ENCODE data around the gene NAGLU.

Gene NAGLU

DNA sequence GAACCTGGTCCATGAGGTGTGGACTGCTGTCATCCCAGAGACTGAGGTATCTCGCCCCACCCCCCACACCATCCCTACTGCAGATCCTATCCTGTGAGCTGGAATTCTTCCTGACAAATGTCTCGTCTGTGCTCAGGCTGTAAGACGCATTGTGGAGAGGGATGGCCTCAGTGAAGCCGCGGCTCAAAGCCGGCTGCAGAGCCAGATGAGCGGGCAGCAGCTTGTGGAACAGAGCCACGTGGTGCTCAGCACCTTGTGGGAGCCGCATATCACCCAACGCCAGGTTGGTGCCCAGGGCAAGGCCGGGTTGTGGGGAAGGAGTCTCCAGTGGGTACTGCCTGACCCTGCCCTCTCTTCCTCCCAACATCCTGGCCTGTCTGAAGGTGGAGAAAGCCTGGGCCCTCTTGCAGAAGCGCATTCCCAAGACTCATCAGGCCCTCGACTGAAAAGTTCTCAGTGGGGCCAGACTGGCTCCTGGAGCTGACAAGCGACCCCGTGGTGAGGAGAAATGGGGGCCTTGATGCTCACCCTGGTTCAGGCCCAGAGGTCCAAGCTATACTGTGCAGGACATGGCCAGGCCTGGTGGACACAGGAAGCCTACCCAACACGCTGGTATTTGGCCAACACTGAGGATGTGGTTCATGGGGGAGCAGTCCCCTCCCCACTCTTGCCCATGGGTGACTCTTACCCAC lies 29.6 kb downstream of the NAGLU start:
- no peak for DNase-seq

DNA sequence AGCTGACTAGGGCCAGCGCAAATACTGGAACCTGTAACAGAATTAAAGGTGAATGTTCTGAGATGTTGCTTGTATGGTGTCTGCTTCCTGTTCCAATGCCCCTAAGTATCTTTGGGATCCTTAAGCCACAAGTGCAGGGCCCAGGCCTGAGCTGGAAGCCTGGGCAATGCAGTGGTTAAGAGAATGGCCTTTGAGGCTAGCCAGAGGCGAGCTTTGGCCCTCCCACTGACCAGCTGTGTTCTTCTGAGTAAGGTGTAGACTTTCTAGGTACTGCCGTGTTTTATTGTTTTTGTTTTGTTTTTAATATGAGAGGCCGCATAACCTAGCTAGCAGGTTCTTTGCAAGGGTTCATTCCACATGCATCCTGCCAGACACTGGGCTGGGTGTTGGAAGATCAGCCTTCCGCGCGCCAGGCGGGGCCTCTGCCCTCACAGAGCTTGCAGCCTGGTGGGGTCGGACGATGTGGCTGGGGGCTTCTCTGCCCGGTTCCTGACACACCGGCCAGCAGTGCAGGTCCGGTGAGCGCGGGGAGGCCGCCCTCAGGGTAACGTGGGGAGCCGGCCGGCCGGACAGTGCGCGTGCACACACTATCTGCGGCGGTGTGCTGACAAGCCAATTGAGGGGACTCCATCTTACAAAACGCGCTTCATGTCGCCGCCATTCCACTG lies 30.3 kb downstream of the NAGLU start:
- DNase-seq: no peak

DNA sequence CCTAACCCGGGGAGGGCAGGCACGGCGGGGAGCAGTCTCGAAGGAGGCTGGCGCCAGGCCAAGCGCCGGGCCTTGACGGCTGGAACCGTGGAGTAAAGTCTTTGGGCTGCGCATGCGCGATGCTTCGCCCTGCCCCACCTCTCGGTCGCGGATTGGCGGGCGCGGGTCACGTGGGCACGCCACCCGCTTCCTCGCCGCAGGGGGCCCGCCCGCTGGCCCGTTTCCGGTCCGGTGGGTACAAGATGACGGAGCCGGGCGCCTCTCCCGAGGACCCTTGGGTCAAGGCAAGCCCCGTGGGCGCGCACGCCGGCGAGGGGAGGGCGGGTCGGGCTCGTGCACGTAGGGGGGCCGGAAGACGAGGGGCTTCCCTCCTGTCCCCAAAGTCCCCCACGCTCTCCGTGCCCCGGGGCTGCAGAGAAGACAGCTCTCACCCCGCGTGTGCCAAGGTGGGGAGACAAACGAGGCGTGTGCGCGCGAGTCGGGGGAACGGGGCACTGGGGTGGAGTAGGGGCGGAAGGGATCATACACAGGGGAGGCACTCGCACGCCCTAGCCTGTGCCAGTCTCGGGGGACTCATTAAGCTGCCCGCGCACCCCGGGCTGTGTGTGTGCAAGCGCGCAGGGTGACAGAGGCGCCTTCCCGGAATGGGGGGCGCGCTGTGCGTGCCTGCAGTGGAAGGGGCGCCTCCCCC lies 31.0 kb downstream of the NAGLU start, which contains the start of gene MLX:
MLX (plus strand) TSS at position 218 of the 691 bp plus-strand sequence; CDS start at position 243, 25 bp downstream.
- peak; percentile 95 for DNase-seq

GRCh38 chr17:42568341-42569111 lies 32.5 kb downstream of the NAGLU start:
- no peak for DNase-seq

- DNase-seq: no peak
Measured at GRCh38 chr17:42571435-42572225, 35.6 kb downstream of the NAGLU start.

GRCh38 chr17:42573095-42573494 lies 37.1 kb downstream of the NAGLU start:
- DNase-seq: no peak

- no peak for DNase-seq
Measured at GRCh38 chr17:42574463-42574862, 38.4 kb downstream of the NAGLU start.

DNA sequence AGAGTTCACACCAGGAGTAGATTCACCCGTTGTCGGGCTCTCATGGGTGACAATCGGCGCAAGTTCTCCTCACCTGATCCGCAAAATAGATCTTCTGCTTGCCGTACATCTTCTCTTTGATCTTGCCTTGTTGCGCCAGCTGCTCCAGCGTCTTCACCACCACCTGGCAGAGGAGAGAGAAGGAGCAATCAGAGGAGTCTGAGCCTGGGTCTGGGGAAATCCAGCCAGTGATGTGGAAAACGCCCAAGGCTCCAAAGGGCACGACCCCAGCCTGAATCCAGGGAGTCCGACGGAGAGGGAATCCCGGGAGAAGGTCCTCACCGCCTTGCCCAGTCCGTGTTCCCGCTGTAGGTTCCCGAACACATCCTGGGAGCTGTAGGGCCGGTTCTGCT lies 41.1 kb downstream of the NAGLU start:
- DNase-seq: no peak

GRCh38 chr17:42577532-42578281 lies 41.7 kb downstream of the NAGLU start, which contains the start of gene PSMC3IP:
Gene PSMC3IP (minus strand): TSS chr17:42577729. CDS start chr17:42577686, 43 bp downstream.
- peak; percentile 93 for DNase-seq

DNA sequence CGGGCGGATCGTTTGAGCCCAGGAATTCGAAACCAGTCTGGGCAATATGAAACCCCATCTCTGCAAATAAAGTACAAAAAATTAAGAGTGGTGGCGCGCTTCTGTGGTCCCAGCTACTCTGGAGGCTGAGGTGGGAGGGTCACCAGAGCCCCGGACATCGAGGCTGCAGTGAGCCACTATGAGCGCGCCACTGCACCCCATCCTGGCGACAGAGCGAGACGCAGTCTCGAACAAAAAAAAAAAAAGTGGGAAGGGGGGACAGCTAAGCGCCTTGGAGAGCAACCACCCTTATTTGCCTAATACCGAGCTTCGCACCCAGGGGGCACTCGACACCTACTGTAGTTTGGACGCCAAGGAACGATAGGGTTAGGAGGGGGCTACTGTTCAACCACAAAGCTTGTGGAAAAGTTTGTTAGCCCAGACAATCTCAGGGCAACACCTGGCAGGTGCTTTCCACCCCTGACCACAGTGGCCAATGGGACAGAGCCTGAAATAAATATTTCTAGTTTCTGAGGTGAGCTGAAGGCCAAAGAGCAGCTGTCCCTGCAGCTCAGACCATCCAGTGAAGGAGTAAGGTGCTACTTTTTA lies 42.3 kb downstream of the NAGLU start:
- DNase-seq: peak; percentile 49

DNA sequence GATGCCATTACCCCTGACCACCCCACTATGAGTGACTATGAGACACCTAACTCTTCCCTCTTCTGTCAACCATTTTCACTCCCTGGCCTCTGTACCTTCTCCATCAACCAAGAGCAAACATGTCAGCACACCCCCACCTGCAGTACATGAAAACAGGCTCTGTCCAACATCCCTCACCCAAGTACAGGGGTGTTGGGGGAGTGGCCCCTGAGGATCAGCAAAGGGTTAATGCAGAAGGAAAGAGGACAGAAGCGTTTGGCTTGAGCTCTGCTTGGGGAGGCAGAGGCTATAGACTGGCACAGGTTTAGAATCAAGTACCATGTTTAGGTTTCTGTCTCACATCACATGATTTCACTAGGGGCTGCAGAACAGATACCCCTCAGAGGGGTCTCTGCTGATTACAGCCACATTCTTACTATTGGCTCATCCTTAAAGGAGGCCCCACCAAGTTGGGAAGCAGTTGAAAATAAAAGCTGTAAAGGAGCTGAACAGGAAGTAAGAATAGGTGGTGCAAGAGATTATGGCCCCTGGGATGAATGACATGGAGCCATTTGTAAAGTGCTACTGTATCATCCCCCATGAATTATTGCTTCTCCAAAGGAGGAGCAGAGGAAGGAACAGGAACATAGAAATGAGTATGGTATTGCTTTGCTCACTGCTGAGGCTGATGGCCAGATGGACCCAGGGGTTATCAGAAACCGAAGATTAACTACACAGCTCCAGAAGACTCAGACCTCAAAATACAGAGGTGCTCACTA lies 43.9 kb downstream of the NAGLU start:
- DNase-seq: no peak

GRCh38 chr17:42581744-42582270 lies 45.8 kb downstream of the NAGLU start:
- no peak for DNase-seq

DNA sequence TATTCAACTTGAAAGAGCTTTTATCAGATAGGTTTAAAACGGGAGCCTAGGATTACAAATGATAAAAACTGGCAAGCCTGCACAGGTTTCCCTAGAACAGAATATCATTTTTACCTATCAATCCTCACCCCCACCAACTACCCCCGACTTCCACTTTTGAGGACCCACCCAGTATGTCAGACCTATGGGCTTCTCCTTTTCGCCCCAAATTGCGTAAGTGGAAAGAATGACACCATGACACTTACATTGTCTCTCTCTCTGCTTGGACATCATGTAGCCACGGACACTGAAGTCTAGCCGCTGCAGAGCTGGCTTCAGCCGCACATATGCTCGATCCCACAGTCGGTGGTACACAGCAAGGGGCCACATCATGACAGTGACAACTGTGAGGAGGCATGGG lies 48.8 kb downstream of the NAGLU start:
- no peak for DNase-seq

GRCh38 chr17:42585353-42585752 lies 49.3 kb downstream of the NAGLU start:
- no peak for DNase-seq

- no peak for DNase-seq
Measured at GRCh38 chr17:42586514-42587230, 50.6 kb downstream of the NAGLU start.

GRCh38 chr17:42590886-42591285 lies 54.8 kb downstream of the NAGLU start:
- DNase-seq: no peak

DNA sequence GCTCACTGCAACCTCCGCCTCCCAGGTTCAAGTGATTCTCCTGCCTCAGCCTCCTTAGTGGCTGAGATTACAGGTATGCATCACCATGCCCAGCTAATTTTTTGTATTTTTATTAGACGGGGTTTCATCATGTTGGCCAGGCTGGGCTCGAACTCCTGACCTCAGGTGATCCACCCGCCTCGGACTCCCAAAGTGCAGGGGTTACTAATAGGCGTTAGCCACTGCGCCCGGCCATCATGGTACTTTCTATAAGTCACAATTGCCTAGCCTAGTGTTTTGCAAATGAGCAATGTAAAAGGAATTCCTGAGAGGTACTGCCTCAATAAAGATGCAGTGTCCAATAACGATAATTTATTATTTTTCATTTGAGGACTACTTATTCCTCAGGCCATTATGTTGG lies 55.4 kb downstream of the NAGLU start:
- no peak for DNase-seq

All from NCI-H510A treated with DMSO at 0.1 percent for 48 hours (cell line).